IPS-18c (cell line): ENCODE results near the gene ZNF385B.

Experiments used
- H3K4me3 ChIP-seq: 2 replicates; pipeline ENCODE4 v1.7.0; 2013; ENCODE audit warnings: low read depth, mild to moderate bottlenecking, low read length, moderate library complexity; ENCODE audit not compliant: insufficient read depth
- H3K9me3 ChIP-seq: one replicate; pipeline ENCODE4 v1.6.1; 2013; ENCODE audit warnings: mild to moderate bottlenecking, low read length, moderate library complexity; ENCODE audit not compliant: control insufficient read depth, insufficient read depth

Gene ZNF385B

GRCh38 chr2:179726461-179727180, 134.8 kb downstream of the ZNF385B start:
- H3K9me3 ChIP-seq, result no peaks in the 10 kb centered on the region

GRCh38 chr2:179724403-179724802, 137.0 kb downstream of the ZNF385B start:
- no peak overlapping the region for H3K4me3 ChIP-seq
- no peaks in the 10 kb centered on the region for H3K9me3 ChIP-seq

More at GRCh38 chr2:179726461-179727180, 134.8 kb downstream of the ZNF385B start:
- no peak overlapping the region for H3K4me3 ChIP-seq

GRCh38 chr2:179720173-179720772, 141.1 kb downstream of the ZNF385B start:
- Histone ChIP-seq H3K4me3 (no peak overlapping the region), H3K9me3 (no peaks in the 10 kb centered on the region)

GRCh38 chr2:179715871-179716270, 145.5 kb downstream of the ZNF385B start:
- H3K9me3 ChIP-seq, result no peaks in the 10 kb centered on the region
- no peak overlapping the region for H3K4me3 ChIP-seq

GRCh38 chr2:179715196-179715595, 146.2 kb downstream of the ZNF385B start:
- H3K9me3 ChIP-seq, result no peaks in the 10 kb centered on the region
- no peak overlapping the region for H3K4me3 ChIP-seq

- Histone ChIP-seq H3K4me3 (no peak overlapping the region), H3K9me3 (no peaks in the 10 kb centered on the region)
Observed at GRCh38 chr2:179712825-179713224, 148.6 kb downstream of the ZNF385B start.

- H3K4me3 ChIP-seq, result no peak overlapping the region
- H3K9me3 ChIP-seq, result no peaks in the 10 kb centered on the region
Observed at GRCh38 chr2:179711375-179711774, 150.0 kb downstream of the ZNF385B start.

- no peak overlapping the region for H3K4me3 ChIP-seq
- H3K9me3 ChIP-seq, result no peaks in the 10 kb centered on the region
Observed at GRCh38 chr2:179703702-179704101, 157.7 kb downstream of the ZNF385B start.

- H3K4me3 ChIP-seq, result no peak overlapping the region
- no peaks in the 10 kb centered on the region for H3K9me3 ChIP-seq
Observed at GRCh38 chr2:179702912-179703311, 158.5 kb downstream of the ZNF385B start.

- no peak overlapping the region for H3K4me3 ChIP-seq
Observed at GRCh38 chr2:179701524-179702110, 159.8 kb downstream of the ZNF385B start.

GRCh38 chr2:179695486-179695885, 165.9 kb downstream of the ZNF385B start:
- H3K4me3 ChIP-seq, result no peak overlapping the region
- no peaks in the 10 kb centered on the region for H3K9me3 ChIP-seq

More at GRCh38 chr2:179701524-179702110, 159.8 kb downstream of the ZNF385B start:
- no peaks in the 10 kb centered on the region for H3K9me3 ChIP-seq

GRCh38 chr2:179694963-179695362, 166.4 kb downstream of the ZNF385B start:
- no peak overlapping the region for H3K4me3 ChIP-seq
- no peaks in the 10 kb centered on the region for H3K9me3 ChIP-seq

GRCh38 chr2:179692610-179693009, 168.8 kb downstream of the ZNF385B start:
- Histone ChIP-seq H3K4me3 (no peak overlapping the region), H3K9me3 (no peaks in the 10 kb centered on the region)

GRCh38 chr2:179692043-179692442, 169.4 kb downstream of the ZNF385B start:
- Histone ChIP-seq H3K4me3 (no peak overlapping the region), H3K9me3 (no peaks in the 10 kb centered on the region)

GRCh38 chr2:179691235-179691634, 170.2 kb downstream of the ZNF385B start:
- H3K4me3 ChIP-seq, result no peak overlapping the region
- H3K9me3 ChIP-seq, result no peaks in the 10 kb centered on the region

GRCh38 chr2:179686718-179687342, 174.6 kb downstream of the ZNF385B start:
- no peak overlapping the region for H3K4me3 ChIP-seq
- no peaks in the 10 kb centered on the region for H3K9me3 ChIP-seq

- no peak overlapping the region for H3K4me3 ChIP-seq
- no peaks in the 10 kb centered on the region for H3K9me3 ChIP-seq
Observed at GRCh38 chr2:179686069-179686468, 175.3 kb downstream of the ZNF385B start.

- Histone ChIP-seq H3K9me3 (no peaks in the 10 kb centered on the region), H3K4me3 (no peak overlapping the region)
Observed at GRCh38 chr2:179685146-179685545, 176.3 kb downstream of the ZNF385B start.
